ENCODE data around the gene POLR1C.

DNA sequence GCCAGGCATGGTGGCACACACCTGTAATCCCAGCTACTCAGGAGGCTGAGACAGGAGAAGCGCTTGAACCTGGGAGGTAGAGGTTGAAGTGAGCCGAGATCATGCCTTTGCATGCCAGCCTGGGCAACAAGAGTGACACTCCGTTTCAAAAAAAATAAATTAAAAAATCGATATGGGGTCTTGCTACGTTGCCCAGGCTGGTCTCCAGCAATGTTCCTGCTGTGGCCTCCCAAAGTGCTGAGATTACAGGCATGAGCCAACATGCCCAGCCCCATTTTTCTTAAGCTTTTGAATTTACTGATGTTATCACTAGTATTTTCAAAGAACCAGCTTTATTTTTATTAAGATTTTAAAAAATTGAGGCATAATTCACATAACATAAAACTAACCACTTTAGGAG lies 23.6 kb downstream of the POLR1C start:
- TF ChIP-seq POLR2A (IDR thresholded peaks at IDR 0.05; ENCODE audit: low read depth) (no peak), POLR2AphosphoS5 (IDR thresholded peaks at IDR 0.05) (no peak)

Data from esophagus muscularis mucosa (tissue), 2 donors.